Esophagus muscularis mucosa (tissue), 4 donors: ENCODE results near the gene IL6.

ENCODE experiments used
- CTCF ChIP-seq, 3 experiments: fragments of 200-600 bp in 2 of 3; fragments of 450-650 bp in 1 of 3; sonication (generic) in 2 of 3; IDR thresholded peaks; one replicate each; pipeline ENCODE4 v1.5.1; 2017 to 2019; ENCODE audit warnings: antibody characterized with exemption in 3 of 3, mild to moderate bottlenecking in 2 of 3, moderate library complexity in 1 of 3
- EP300 ChIP-seq: sonication (generic); formaldehyde crosslinking; IDR thresholded peaks from one replicate; pipeline ENCODE4 v1.6.1; 2017; ENCODE audit warnings: antibody characterized with exemption
- POLR2A ChIP-seq: fragments of 450-650 bp; IDR thresholded peaks from one replicate; pipeline ENCODE4 v1.6.1; 2017; ENCODE audit warnings: antibody characterized with exemption, moderate library complexity, mild to moderate bottlenecking, low read depth

- TF ChIP-seq CTCF (IDR thresholded peaks at IDR 0.05) (no peak), EP300 (no peak), POLR2A (no peak)
These were observed 32.3 kb upstream of the IL6 start for GRCh38 chr7:22694597-22695207.
